Activated CD4-positive, alpha-beta T cell treated with anti-CD3 and anti-CD28 coated beads for 48 hours (primary cell): Measurements from ENCODE around the gene SLC51B.
"Not testable (repeated sequence)": the region's sequence is repeated elsewhere in the genome, so short reads cannot be mapped to it uniquely, and the experiment has no call there.

Experiments
- DNase-seq: peaks from one replicate; pipeline ENCODE4 v3.0.0-alpha.2; 2020

The SLC51B gene

GRCh38 chr15:65044724-65045481 lies at the start of gene SLC51B:
TSS of gene SLC51B (plus strand) at chr15:65045387. CDS start at chr15:65050005, 4,618 bp downstream.
- no peak for DNase-seq

GRCh38 chr15:64997066-64997465 lies 48.1 kb upstream of the SLC51B start:
- DNase-seq: no peak

- DNase-seq: no peak
Measured at GRCh38 chr15:64997745-64998375, 47.3 kb upstream of the SLC51B start.

GRCh38 chr15:65004993-65005392 lies 40.2 kb upstream of the SLC51B start:
- DNase-seq: no peak

GRCh38 chr15:65006876-65007275 lies 38.3 kb upstream of the SLC51B start:
- DNase-seq: no peak

- no peak for DNase-seq
Measured at GRCh38 chr15:65008983-65009382, 36.2 kb upstream of the SLC51B start.

GRCh38 chr15:65011198-65011597 lies 34.0 kb upstream of the SLC51B start:
- DNase-seq: not testable (repeated sequence)

GRCh38 chr15:65020419-65020818 lies 24.8 kb upstream of the SLC51B start:
- peak; percentile 17 for DNase-seq

GRCh38 chr15:65021488-65021887 lies 23.7 kb upstream of the SLC51B start:
- no peak for DNase-seq

- DNase-seq: no peak
Measured at GRCh38 chr15:65026756-65027155, 18.4 kb upstream of the SLC51B start.

- no peak for DNase-seq
Measured at GRCh38 chr15:65027593-65027992, 17.6 kb upstream of the SLC51B start.

GRCh38 chr15:65028338-65028737 lies 16.8 kb upstream of the SLC51B start:
- DNase-seq: peak; percentile 7

GRCh38 chr15:65028921-65029735 lies 16.1 kb upstream of the SLC51B start, which contains the start of gene MTFMT:
TSS of gene MTFMT (minus strand) at chr15:65029639. CDS start at chr15:65029613, 26 bp downstream.
- peak; percentile 96 for DNase-seq

GRCh38 chr15:65029736-65030208 lies 15.4 kb upstream of the SLC51B start:
- DNase-seq: no peak

GRCh38 chr15:65032801-65033537 lies 12.2 kb upstream of the SLC51B start:
- DNase-seq: peak; percentile 62

- DNase-seq: peak; percentile 29
Measured at GRCh38 chr15:65033659-65034269, 11.4 kb upstream of the SLC51B start.

GRCh38 chr15:65034719-65035118 lies 10.5 kb upstream of the SLC51B start:
- no peak for DNase-seq

- no peak for DNase-seq
Measured at GRCh38 chr15:65037309-65037708, 7.9 kb upstream of the SLC51B start.

- DNase-seq: no peak
Measured at GRCh38 chr15:65038428-65038827, 6.8 kb upstream of the SLC51B start.

GRCh38 chr15:65038836-65039235 lies 6.4 kb upstream of the SLC51B start:
- no peak for DNase-seq

- DNase-seq: no peak
Measured at GRCh38 chr15:65040461-65040860, 4.7 kb upstream of the SLC51B start.

GRCh38 chr15:65041787-65042186 lies 3.4 kb upstream of the SLC51B start:
- DNase-seq: no peak
